Smooth muscle cell (in vitro differentiated cells): ENCODE data around the gene PRR18. TPM values are rescaled to one million over a fixed set of nuclear protein-coding genes. Genes with fewer than 3 reads are reported as not detected.

ENCODE experiments used
- DNase-seq: peaks from one replicate; lab custom pipeline; 2025; ENCODE audit not compliant: unreplicated experiment; lab: John Stamatoyannopoulos, UW
- H2AFZ ChIP-seq: fragments of 200-600 bp; sonication (generic); 2 replicates; pipeline ENCODE4 v1.6.0; 2016; ENCODE audit warnings: antibody characterized with exemption, low read depth, mild to moderate bottlenecking
- H3F3A ChIP-seq: fragments of 200-600 bp; sonication (generic); 2 replicates; pipeline ENCODE4 v1.6.0; 2017; ENCODE audit warnings: antibody characterized with exemption, low read depth
- H3K27ac ChIP-seq: fragments of 200-600 bp; sonication (generic); 2 replicates; pipeline ENCODE4 v1.5.1; 2016; ENCODE audit warnings: low read depth, mild to moderate bottlenecking
- H3K27me3 ChIP-seq: fragments of 200-600 bp; sonication (generic); 2 replicates; pipeline ENCODE4 v1.6.1; 2016; ENCODE audit warnings: low read depth, mild to moderate bottlenecking
- H3K36me3 ChIP-seq: fragments of 200-600 bp; sonication (generic); 2 replicates; pipeline ENCODE4 v1.5.1; 2016; ENCODE audit warnings: low read depth
- H3K4me1 ChIP-seq: fragments of 200-600 bp; sonication (generic); 2 replicates; pipeline ENCODE4 v1.5.1; 2016; ENCODE audit warnings: low read depth
- H3K4me2 ChIP-seq: fragments of 200-600 bp; sonication (generic); 2 replicates; pipeline ENCODE4 v1.6.0; 2016; ENCODE audit warnings: mild to moderate bottlenecking
- H3K4me3 ChIP-seq: fragments of 200-600 bp; sonication (generic); 2 replicates; pipeline ENCODE4 v1.5.1; 2016; ENCODE audit warnings: mild to moderate bottlenecking
- H3K79me2 ChIP-seq: fragments of 200-600 bp; sonication (generic); 2 replicates; pipeline ENCODE4 v1.6.0; 2016; ENCODE audit warnings: low read depth, mild to moderate bottlenecking
- H3K9ac ChIP-seq: fragments of 200-600 bp; sonication (generic); 2 replicates; pipeline ENCODE4 v1.6.0; 2016; ENCODE audit warnings: low read depth
- H3K9me3 ChIP-seq: fragments of 200-600 bp; sonication (generic); replicated peaks from 2 replicates; pipeline ENCODE4 v1.5.1; 2016; ENCODE audit warnings: low read depth
- H4K20me1 ChIP-seq: fragments of 200-600 bp; sonication (generic); 2 replicates; pipeline ENCODE4 v1.6.0; 2016; ENCODE audit warnings: low read depth
- WGBS: methylation state at CpG from one replicate; pipeline ENCODE4 v1.1.7; 2016; ENCODE audit warnings: low lambda C conversion rate; 5-methylcytosine and 5-hydroxymethylcytosine counted together
- polyA plus RNA-seq: library from polyadenylated mRNA; unstranded; fragments of >200 nt; fragmentation: Nextera tagmentation; extraction: Ambion mirVana; gene quantifications from 2 replicates; pipeline ENCODE4 v1.2.1, GENCODE V29; 2016
- total RNA-seq: library from RNA; depleted of rRNA; stranded (reverse); fragments of >200 nt; gene quantifications from 2 replicates; pipeline ENCODE4 v1.2.3, GENCODE V29; 2014
- TF ChIP-seq, protein P1 (sequence below): fragments of 200-600 bp; sonication (generic); IDR thresholded peaks from 2 replicates; pipeline ENCODE4 v1.5.1; 2017; ENCODE audit warnings: borderline replicate concordance, mild to moderate bottlenecking, antibody characterized with exemption; ENCODE audit not compliant: insufficient read depth, poor library complexity, severe bottlenecking

Gene PRR18
- total and polyA plus RNA-seq, 2 experiments from 2014 or later: not detected

DNA sequence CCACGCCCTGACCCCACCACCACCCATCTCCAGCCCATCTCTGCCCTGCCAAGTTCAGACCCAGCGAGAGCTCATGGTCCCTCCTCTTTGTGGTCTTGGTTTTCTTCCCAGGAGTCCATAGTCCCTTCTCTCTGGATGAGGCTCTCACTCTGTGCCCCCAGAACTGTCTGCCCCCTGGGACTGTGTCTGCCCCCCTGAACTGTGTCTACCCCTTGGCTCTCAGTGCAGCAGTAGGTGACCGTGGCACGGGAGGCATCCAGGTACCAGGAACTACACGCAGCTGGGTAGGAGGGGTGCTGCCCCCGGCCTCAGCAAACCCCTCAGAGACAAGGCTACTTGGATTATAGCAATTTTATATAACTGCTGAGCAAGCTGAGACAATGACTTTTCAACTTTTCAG, 23.6 kb downstream of the PRR18 start:
- H3K4me1 ChIP-seq: no peaks in the 10 kb centered on the region
- H2AFZ ChIP-seq: no peak overlapping the region
- H3K4me3 ChIP-seq: no peak overlapping the region
- H3K27me3 ChIP-seq: peaks cover 19% of the 10 kb centered on the region
- no peaks in the 10 kb centered on the region for H4K20me1 ChIP-seq
- WGBS: 92% methylated on average over 6 of the region's 6 CpGs
- no peak overlapping the region for H3K4me2 ChIP-seq
- TF ChIP-seq, protein P1, sequence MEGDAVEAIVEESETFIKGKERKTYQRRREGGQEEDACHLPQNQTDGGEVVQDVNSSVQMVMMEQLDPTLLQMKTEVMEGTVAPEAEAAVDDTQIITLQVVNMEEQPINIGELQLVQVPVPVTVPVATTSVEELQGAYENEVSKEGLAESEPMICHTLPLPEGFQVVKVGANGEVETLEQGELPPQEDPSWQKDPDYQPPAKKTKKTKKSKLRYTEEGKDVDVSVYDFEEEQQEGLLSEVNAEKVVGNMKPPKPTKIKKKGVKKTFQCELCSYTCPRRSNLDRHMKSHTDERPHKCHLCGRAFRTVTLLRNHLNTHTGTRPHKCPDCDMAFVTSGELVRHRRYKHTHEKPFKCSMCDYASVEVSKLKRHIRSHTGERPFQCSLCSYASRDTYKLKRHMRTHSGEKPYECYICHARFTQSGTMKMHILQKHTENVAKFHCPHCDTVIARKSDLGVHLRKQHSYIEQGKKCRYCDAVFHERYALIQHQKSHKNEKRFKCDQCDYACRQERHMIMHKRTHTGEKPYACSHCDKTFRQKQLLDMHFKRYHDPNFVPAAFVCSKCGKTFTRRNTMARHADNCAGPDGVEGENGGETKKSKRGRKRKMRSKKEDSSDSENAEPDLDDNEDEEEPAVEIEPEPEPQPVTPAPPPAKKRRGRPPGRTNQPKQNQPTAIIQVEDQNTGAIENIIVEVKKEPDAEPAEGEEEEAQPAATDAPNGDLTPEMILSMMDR: no peak
- no peak overlapping the region for H3K27ac ChIP-seq
- H3F3A ChIP-seq: no peaks in the 10 kb centered on the region
- no peaks in the 10 kb centered on the region for H3K9me3 ChIP-seq
- H3K36me3 ChIP-seq: no peaks in the 10 kb centered on the region
- DNase-seq: no peak
- H3K9ac ChIP-seq: no peak overlapping the region
- H3K79me2 ChIP-seq: no peaks in the 10 kb centered on the region

DNA sequence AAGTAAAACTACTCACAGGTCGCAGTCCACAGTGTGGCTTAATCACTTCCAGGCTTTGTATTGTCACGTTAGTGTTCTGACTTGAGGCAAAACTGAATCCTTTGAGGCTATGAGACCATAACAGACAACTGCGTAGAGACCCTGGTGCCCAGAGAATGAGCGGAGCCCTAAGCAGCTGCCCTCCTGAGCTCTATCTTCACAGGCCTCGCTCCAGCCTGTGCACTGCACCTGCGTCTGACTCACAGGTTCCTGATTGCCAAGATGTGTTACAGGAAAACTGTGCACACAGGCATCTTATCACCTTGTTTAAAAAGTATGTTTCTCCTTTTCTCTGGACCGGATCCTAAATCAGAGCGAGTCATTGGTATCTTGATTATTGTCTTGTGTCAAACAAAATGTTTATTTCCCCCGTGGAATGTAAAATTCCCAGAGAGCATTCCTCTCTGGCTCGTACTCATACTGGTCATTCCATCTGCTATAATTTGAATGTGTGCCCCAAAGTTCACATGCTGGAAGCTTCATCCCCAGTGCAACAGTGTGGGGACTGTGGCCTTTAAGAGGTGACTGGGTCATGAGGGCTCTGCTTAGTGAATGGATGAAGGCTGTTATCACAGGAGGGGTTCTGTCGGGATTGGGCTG, 25.7 kb downstream of the PRR18 start:
- Histone ChIP-seq H3K4me1 (no peaks in the 10 kb centered on the region), H2AFZ (no peak overlapping the region), H3K27me3 (peaks cover 22% of the 10 kb centered on the region), H3K4me2 (no peak overlapping the region), H3K27ac (no peak overlapping the region), H3F3A (no peaks in the 10 kb centered on the region), H3K9ac (no peak overlapping the region), H4K20me1 (no peaks in the 10 kb centered on the region), H3K4me3 (no peak overlapping the region), H3K9me3 (no peaks in the 10 kb centered on the region), H3K79me2 (no peaks in the 10 kb centered on the region), H3K36me3 (no peaks in the 10 kb centered on the region)
- 87% methylated on average over 11 of the region's 11 CpGs for WGBS
- TF ChIP-seq, protein P1: no peak
- DNase-seq: no peak

DNA sequence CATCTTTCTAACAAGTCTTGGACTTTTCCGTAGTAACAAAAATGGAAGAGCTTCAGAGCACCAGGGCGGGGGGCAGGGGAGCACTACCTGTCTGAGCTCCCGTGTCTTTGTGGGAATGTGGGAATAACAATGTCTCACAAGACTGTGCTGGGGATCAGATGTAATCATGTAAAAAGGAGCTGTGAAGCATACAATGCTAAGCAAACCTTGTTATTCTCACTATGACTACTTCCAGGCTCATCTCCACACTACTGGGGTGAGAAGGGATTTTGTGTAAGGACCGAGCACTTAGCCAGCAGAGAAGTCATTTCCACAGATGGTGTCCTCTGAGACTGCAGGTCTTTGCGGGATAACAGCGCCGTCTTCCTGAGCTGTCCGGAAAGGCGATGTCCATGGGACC, 27.1 kb downstream of the PRR18 start:
- H3K27ac ChIP-seq: no peak overlapping the region
- H3K4me3 ChIP-seq: no peak overlapping the region
- H3K36me3 ChIP-seq: no peaks in the 10 kb centered on the region
- peaks cover 22% of the 10 kb centered on the region for H3K27me3 ChIP-seq
- 93% methylated on average over 9 of the region's 9 CpGs for WGBS
- H3K79me2 ChIP-seq: no peaks in the 10 kb centered on the region
- H3F3A ChIP-seq: no peaks in the 10 kb centered on the region
- H3K9me3 ChIP-seq: no peaks in the 10 kb centered on the region
- TF ChIP-seq, protein P1: no peak
- DNase-seq: no peak
- H3K4me2 ChIP-seq: no peak overlapping the region
- H2AFZ ChIP-seq: no peak overlapping the region
- H3K4me1 ChIP-seq: no peaks in the 10 kb centered on the region
- H4K20me1 ChIP-seq: no peaks in the 10 kb centered on the region
- no peak overlapping the region for H3K9ac ChIP-seq

DNA sequence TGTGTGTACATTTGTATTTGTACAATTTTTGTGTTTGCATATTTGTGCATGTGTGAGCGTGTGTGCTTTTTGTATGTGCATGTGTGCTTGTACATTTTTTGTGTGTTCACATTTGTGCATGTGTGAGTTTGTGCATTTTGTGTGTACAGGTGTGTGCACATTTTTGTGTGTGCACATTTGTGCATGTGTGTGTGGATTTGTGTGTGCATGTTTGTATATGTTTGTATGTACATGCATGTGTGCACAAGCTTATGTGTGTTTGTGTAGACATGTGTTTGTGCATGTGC, 28.9 kb downstream of the PRR18 start:
- Histone ChIP-seq H3K79me2 (no peaks in the 10 kb centered on the region), H3K9ac (no peak overlapping the region), H3K4me3 (no peak overlapping the region), H3K27me3 (peaks cover 19% of the 10 kb centered on the region), H3K4me2 (no peak overlapping the region), H3K36me3 (no peaks in the 10 kb centered on the region), H2AFZ (no peak overlapping the region), H4K20me1 (no peaks in the 10 kb centered on the region), H3K27ac (no peak overlapping the region), H3K9me3 (no peaks in the 10 kb centered on the region), H3F3A (no peaks in the 10 kb centered on the region), H3K4me1 (no peaks in the 10 kb centered on the region)
- DNase-seq: no peak
- 93% methylated on average over 1 of the region's 1 CpG for WGBS
- TF ChIP-seq, protein P1: no peak
